ENCODE data around the gene RHOBTB3.
"Not testable (repeated sequence)": the region's sequence is repeated elsewhere in the genome, so short reads cannot be mapped to it uniquely, and the experiment has no call there.

RHOBTB3 gene

DNA sequence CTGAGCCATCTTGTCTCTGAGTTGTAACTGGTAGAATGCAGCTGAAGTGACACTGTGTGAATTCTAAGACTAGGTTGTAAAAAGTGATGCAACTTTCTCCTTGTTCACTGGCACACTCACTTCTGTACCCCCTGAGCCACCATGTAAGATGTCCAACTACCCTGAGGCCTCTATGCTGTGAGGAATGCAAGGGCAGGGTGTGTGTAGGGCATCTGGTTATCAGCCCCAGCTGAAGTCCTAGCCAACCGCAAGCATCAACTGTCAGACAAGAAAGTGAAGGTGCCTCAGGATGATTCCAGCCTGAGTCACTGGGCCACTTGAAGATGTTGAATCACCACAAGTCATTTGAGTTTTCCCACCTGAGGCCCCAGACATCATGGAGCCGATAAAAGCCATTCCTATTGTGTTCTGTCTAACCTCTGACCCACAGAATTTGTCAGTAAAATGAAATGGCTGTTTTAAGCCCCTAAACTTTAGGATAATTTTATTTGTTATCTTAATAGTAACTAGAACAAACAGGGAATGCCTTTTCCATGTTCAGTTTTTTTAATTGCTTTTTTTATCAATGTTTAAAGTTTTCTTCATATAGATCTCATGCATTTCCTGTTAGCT lies 18.7 kb upstream of the RHOBTB3 start:
- TF ChIP-seq ZNF70 (CRISPR knock-in tag; IDR thresholded peaks at IDR 0.05) (no peak), CSDC2 (CRISPR knock-in tag; IDR thresholded peaks at IDR 0.05) (no peak), TOX (CRISPR knock-in tag; IDR thresholded peaks at IDR 0.05; ENCODE audit: borderline replicate concordance) (0 out of 2 replicates have a peak, but pooled peaks have one; percentile 29), ISL1 (CRISPR knock-in tag; IDR thresholded peaks at IDR 0.05) (peak; percentile 58; the same call in 1 of the 2 replicates), ARNTL (CRISPR knock-in tag; IDR thresholded peaks at IDR 0.05; ENCODE audit: borderline replicate concordance, low read depth) (no peak), CSRNP3 (CRISPR knock-in tag; IDR thresholded peaks at IDR 0.05) (no peak), TSHZ2 (CRISPR knock-in tag; IDR thresholded peaks at IDR 0.05) (no peak), OSR1 (CRISPR knock-in tag; IDR thresholded peaks at IDR 0.05) (no peak)
- ATAC-seq: peak; percentile 95

DNA sequence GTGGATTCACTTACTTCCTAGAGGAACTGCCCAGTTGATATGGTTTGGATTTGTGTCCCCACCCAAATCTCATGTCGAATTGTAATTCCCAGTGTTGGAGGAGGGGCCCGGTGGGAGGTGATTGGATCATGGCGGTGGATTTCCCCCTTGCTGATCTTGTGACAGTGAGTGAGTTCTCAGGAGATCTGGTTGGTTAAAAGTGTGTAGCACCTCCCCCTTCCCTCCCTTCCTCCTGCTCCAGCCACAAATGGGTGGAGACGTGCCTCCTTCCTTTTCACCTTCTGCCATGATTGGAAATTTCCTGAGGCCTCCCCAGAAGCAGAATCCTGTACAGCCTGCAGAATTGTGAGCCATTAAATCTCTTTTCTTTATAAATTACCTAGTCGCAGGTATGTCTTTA lies 17.9 kb upstream of the RHOBTB3 start:
- ATAC-seq: not testable (repeated sequence)

DNA sequence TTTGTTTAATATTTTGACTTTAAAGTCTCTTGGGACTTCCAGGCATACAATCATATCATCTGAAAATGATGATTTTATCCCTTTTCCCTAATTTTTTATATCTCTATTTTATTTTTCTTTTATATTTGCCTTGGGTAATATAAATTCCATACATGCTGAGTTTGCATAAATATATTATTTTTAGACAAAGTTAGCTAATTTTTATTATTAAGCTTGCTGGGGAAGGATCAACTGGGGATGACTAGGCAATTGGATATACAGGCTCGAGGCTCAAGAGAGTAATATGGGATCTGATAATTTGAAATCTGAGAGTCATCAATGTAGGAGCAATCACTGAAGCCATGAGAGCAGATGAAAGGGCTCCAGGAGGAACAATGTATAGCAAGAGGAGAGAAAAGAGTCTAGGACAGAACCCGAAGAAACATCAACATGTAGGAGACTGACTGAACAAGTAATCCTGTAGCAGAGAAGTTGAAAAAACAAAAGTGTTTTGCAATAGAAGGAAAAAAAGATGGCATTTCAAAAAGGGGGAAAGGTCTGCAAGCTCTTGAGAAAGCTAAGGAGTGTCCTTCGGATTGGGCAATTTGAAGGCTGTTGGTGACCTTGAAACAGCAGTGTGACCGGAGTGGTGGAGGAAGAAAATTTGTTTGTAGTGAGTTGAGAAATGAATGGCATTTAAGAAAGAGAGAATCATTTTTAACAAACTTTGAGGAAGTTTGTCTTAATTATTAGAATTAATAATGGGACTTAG lies 17.0 kb upstream of the RHOBTB3 start:
- TF ChIP-seq BACH2 (CRISPR knock-in tag; IDR thresholded peaks at IDR 0.05; ENCODE audit: borderline replicate concordance) (no peak), CSDC2 (CRISPR knock-in tag; IDR thresholded peaks at IDR 0.05) (no peak), TSHZ2 (CRISPR knock-in tag; IDR thresholded peaks at IDR 0.05) (no peak), SNAI2 (CRISPR knock-in tag; IDR thresholded peaks at IDR 0.05) (no peak)
- TF ChIP-seq, protein P1, sequence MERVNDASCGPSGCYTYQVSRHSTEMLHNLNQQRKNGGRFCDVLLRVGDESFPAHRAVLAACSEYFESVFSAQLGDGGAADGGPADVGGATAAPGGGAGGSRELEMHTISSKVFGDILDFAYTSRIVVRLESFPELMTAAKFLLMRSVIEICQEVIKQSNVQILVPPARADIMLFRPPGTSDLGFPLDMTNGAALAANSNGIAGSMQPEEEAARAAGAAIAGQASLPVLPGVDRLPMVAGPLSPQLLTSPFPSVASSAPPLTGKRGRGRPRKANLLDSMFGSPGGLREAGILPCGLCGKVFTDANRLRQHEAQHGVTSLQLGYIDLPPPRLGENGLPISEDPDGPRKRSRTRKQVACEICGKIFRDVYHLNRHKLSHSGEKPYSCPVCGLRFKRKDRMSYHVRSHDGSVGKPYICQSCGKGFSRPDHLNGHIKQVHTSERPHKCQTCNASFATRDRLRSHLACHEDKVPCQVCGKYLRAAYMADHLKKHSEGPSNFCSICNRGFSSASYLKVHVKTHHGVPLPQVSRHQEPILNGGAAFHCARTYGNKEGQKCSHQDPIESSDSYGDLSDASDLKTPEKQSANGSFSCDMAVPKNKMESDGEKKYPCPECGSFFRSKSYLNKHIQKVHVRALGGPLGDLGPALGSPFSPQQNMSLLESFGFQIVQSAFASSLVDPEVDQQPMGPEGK (CRISPR knock-in tag; IDR thresholded peaks at IDR 0.05; ENCODE audit: borderline replicate concordance): no peak

GRCh38 chr5:95715799-95716461 lies 15.2 kb upstream of the RHOBTB3 start:
- peak; percentile 37 for ATAC-seq
- no peak for TF ChIP-seq ESRRG (CRISPR knock-in tag; IDR thresholded peaks at IDR 0.05)
- TF ChIP-seq ZC3H10 (CRISPR knock-in tag; IDR thresholded peaks at IDR 0.05): no peak
- TF ChIP-seq POU6F1 (CRISPR knock-in tag; IDR thresholded peaks at IDR 0.05; ENCODE audit: borderline replicate concordance, low read depth): no peak
- no peak for TF ChIP-seq ZNF565 (CRISPR knock-in tag; conservative IDR thresholded peaks at IDR 0.05; ENCODE audit: low read depth)
- TF ChIP-seq TCF4 (CRISPR knock-in tag; IDR thresholded peaks at IDR 0.05; ENCODE audit: borderline replicate concordance): no peak
- TF ChIP-seq CSDC2 (CRISPR knock-in tag; IDR thresholded peaks at IDR 0.05): no peak
- no peak for TF ChIP-seq ZFP3 (CRISPR knock-in tag; IDR thresholded peaks at IDR 0.05)
- no peak for TF ChIP-seq ISL1 (CRISPR knock-in tag; IDR thresholded peaks at IDR 0.05)

More for the DNA sequence above, 17.0 kb upstream of the RHOBTB3 start:
- no peak for ATAC-seq

All from SK-N-SH treated with all-trans-retinoic acid at 6 μM for 48 hours (cell line).